GM18498 (cell line): Measurements from ENCODE around the gene MAP3K4.
A peak's percentile ranks its signal among the peaks of the same experiment; 100 is the strongest.

Source experiments
- ATAC-seq: cut with Tn5 transposase; IDR thresholded peaks from one replicate; pipeline ENCODE4 v1.9.1; 2021; ENCODE audit warnings: mild to moderate bottlenecking, moderate library complexity; ENCODE audit not compliant: unreplicated experiment

Gene MAP3K4

GRCh38 chr6:161037873-161038228 lies 46.3 kb downstream of the MAP3K4 start:
- no peak for ATAC-seq

DNA sequence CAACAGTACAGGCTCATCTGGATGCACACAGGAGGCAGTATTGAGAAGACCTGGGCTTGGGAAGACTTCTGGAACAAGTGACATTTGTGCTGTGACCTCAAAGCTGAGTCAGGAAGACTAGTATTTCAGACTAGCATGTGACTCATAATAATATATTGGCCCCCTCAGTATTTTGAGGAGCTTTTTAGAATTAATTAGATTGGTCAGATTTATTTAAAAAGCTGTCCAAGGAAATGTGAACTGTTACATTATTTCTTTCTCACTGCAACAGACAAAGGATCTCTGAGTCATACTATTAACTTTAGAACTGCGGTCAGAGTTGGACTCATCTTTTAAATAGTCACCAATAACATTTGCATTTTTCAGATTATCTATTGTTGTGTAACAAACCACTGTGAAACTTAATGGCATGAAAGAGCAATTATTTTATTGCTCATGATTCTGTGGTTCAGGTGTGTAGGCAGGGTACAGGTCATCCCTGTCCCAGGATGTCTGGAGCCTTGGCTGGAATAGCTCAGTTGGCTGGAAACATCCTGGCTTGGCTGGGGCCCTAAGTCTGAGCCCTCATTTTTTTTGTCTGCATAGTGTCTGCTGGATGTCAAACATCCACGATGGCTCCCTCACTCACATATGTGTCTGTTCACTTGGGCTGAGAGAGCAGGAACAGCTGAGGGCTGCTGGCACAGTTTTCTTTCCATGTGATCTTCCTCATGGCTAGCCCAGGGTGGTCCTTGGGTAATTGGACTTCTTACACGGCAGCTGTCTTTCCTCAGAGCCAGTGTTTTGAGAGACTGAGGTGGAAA lies 46.9 kb downstream of the MAP3K4 start:
- peak; percentile 91 for ATAC-seq

DNA sequence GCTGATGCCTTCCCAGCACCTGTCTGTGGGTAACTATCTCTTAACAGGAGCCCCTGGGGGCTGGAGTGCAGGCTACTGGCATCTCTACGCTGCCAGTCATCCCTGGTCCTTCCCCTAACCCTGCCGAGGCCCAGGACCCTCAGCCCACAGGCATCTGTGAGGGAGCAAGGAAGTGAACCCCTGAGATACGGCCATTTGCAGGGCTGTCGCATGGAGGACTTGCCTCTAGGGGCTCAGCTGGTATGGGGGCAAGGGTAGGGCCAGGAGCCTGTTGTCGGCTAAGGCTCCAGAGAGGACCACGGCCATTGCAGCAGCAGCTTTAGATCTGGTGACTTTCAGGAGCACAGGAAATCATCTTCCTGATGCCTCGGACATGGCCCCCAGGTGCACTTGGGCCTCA lies 49.7 kb downstream of the MAP3K4 start:
- ATAC-seq = no peak

- no peak for ATAC-seq
Observed at GRCh38 chr6:161044335-161044734, 52.8 kb downstream of the MAP3K4 start.

- ATAC-seq = no peak
Observed at GRCh38 chr6:161048641-161049040, 57.1 kb downstream of the MAP3K4 start.

DNA sequence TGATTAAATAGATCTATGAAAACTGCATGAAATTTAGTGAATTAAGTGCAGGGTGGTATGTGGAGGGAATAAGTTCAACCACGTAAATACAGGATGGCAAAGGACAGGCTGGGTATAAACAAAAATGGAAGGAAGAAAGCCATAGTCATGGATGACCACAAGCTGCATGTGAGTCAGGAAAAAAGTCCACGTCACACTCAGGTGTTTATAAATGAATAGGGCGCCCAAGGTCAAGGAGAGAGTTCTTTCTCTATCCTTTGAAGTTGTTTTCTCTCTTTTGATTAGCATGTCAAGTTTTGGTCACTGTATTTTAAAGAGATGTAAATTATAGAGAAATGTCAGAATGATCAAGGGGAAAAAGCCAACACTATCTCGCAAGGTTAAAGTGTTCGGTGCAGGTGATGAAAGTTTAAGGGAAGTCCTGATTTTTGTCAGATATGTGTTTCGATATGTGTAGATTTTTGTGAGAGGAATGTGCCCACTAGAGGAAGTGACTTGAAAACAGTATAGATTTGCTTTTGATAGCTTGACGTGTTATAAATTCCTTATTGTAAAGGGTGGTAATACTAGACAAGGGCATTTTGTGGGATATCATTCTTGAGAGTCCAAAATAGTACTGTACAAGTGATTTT lies 58.7 kb downstream of the MAP3K4 start:
- ATAC-seq = no peak

GRCh38 chr6:161053103-161053502 lies 61.5 kb downstream of the MAP3K4 start:
- ATAC-seq = no peak

DNA sequence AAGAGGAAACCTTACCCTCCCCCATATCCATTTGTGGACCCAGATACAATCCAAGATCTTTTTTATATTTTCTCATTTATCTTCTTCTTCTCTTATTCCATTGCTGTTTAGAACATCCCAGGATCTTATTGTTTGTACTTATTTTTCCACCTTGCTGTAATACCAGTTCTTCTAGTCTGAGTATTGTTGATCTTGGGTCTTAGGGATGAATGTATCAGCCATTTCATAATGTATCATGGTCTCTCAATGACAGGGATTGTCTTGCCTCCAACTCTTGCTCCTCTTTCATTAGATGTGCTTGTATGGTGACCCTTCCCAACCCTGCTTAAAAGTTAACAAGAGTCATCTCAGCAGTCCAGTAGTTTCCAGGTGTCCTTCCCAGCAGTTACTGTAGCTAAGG lies 63.3 kb downstream of the MAP3K4 start:
- no peak for ATAC-seq

GRCh38 chr6:161056451-161056850 lies 64.9 kb downstream of the MAP3K4 start:
- no peak for ATAC-seq

DNA sequence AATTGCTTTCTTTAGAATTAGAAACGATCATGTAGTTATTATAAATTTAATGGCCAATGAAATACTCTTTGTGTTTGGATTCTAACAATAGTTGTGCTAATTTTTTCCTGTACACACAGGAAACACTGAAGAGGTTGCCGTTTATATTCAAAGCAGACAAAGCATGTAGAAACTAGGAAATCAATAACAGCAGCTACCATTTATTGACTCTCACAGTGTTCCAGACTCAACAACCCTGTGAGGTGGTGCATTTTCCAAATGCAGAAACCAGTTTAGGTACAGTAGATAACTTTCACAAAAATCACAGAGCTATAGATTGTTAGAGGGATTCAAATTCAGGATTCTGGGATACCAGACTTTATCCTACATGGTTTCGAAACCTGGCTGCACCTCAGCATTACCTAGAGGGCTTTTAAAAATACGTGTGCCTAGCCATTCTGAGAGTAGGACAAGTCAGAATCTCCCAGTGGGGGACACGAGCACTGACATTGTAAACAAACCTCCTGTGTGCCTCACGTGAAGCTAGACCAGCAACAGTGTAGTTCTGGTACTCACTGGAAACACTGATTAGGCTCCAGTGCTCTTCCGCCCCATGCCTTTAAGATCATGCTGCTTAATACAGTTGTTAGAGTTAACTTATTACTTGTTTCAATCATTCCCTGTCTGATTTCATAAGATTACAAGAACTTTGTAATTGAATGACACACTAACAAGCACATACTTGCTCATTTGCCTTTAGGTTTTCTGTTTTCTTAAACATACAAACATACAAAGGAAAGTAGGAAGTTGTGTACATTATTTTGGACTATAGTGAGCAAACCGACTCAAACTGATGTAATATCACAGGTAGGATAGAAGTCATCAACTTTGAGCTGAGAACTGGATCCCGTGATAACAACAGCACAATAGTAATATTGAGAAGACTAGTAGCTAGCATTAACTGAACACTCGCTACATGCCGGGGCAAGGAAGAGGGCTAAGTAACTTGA lies 65.8 kb downstream of the MAP3K4 start:
- ATAC-seq = no peak

GRCh38 chr6:161058741-161059140 lies 67.2 kb downstream of the MAP3K4 start:
- ATAC-seq = no peak

GRCh38 chr6:161061576-161061975 lies 70.0 kb downstream of the MAP3K4 start:
- no peak for ATAC-seq

GRCh38 chr6:161064915-161065314 lies 73.3 kb downstream of the MAP3K4 start:
- ATAC-seq = no peak

DNA sequence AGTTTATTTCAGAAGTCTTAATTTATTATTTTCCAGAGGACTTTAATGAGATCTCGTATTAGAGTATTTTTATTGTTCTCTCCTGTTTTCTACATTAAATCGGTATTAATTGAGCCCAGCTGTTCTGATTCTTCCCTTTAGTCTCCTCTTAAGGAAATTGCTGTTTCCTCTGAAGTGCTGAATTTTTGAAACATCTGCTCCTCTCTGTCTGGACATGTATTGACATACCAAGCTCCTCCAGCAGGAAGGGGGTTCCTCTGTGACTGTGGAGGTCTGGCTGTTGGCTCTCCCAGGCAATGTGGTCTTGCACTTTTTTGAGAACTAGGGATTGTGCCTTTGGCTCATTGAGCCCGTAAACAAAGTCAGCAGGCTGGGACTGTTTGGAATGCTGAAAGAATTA lies 74.9 kb downstream of the MAP3K4 start:
- no peak for ATAC-seq

GRCh38 chr6:161067749-161068148 lies 76.2 kb downstream of the MAP3K4 start:
- ATAC-seq = no peak

- no peak for ATAC-seq
Observed at GRCh38 chr6:161068321-161068741, 76.8 kb downstream of the MAP3K4 start.

DNA sequence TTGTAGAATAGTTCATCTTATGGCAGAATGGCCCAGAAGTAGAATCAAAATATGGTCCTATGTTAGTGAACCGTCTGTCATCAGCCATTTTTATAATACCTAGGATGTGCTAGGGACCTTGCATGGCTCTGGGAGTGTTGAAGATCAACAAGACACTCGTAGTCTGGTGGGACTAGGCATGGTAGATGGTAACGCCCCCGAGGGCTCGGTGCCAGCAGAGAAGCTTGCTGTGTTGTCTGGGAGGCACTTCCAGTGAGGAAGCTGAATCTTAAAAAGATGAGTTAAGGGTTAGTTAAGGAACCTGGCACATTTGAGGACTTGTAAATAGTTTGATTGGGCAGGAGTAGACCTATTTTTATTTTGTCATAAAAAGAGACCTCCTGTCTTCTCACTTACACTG lies 82.4 kb downstream of the MAP3K4 start:
- ATAC-seq = no peak

DNA sequence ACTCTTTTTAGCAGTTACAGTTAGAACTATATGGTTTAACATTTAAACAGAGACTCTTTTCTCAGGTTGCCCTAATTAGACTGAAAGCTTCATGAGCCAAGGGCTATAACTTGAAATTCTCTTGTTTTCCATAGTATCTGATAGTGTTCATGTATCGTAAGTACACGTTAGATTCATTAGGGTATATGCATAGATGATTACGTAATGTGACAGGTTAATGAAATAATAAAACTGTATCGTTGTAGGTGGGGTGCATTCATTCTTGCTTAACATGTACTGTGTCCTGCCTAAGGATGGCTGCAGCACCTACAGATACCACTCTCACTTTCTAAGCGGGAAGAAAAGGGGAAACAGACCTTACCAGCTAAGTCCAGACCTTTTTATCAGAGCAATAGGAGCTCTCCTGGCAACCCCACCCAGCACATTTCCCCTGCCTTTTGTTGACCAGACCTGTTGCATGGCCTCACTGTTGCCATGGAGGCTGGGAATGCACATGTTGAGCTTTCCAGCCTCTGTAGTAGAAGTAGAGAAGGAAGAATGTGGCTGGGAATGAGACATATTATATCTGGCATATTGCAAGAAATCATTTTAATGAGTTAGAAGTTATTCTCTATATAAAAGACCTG lies 83.0 kb downstream of the MAP3K4 start:
- ATAC-seq = no peak

DNA sequence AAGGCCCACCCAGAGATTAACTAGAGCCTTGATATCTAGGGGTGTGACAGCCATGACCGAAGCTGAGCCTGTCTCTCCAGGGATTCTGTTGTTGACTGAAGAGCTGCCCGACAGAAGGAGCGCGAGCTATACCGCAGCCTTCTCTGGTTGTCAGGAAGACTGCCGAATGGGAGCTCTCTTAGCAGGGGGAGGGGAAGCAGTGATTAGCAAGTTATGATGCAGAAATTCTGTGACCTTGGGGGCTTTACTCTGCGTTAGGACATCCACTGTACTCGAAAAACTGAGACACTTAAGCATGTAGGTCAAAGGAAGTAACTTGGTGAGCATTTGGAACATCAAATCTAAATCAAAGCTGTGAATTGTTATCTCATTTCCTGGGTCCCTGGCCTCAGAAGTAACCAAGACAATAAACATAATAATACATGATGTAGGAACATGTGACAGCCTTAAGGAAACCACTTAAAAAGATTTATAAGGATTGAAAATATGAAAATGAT lies 84.7 kb downstream of the MAP3K4 start:
- no peak for ATAC-seq

DNA sequence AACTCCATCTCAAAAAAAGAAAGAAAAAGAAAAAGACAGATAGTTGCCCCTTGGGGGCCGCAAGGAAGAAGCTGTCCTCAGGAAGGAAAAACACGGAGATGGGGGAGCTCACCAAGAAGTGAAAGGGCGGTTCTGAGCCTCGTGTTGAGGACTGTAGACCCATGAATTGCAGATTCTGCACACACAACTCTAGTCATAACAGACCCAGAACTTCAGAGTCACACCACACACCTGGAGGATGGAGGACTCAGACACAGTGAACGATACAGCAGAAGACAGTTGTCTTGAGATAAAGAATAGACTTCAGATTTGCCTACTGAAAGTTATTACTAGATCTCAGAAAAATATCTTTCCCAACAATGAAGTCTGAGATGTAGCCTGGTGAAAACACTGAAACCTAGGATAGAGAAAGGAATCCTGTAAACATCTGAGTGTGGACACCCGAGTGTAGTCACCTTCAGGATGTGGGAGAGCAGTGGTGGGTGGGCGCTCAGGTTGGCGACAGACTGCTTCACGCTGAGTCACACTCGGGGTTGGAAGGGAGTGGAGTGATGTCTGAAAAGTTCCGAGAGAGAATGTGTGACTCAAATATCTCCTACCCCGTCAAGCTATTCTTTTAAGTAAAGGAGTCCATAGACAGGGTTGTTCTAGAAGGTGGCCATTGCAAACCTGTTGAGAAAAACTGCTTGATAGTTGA lies 88.1 kb downstream of the MAP3K4 start:
- no peak for ATAC-seq
